B cell (primary cell): ENCODE data around the gene MGST2.

Source experiments
- EZH2 ChIP-seq: IDR thresholded peaks from 2 replicates; pipeline ENCODE4 v1.6.1; 2012; ENCODE audit warnings: borderline replicate concordance, low read depth, mild to moderate bottlenecking, moderate library complexity, low read length; ENCODE audit not compliant: insufficient read depth, poor library complexity, severe bottlenecking
- TF ChIP-seq, protein P1 (sequence below): fragments of 200-600 bp; IDR thresholded peaks from one replicate; pipeline ENCODE4 v1.8.0; 2022; ENCODE audit warnings: antibody characterized with exemption, mild to moderate bottlenecking

- TF ChIP-seq, protein P1, sequence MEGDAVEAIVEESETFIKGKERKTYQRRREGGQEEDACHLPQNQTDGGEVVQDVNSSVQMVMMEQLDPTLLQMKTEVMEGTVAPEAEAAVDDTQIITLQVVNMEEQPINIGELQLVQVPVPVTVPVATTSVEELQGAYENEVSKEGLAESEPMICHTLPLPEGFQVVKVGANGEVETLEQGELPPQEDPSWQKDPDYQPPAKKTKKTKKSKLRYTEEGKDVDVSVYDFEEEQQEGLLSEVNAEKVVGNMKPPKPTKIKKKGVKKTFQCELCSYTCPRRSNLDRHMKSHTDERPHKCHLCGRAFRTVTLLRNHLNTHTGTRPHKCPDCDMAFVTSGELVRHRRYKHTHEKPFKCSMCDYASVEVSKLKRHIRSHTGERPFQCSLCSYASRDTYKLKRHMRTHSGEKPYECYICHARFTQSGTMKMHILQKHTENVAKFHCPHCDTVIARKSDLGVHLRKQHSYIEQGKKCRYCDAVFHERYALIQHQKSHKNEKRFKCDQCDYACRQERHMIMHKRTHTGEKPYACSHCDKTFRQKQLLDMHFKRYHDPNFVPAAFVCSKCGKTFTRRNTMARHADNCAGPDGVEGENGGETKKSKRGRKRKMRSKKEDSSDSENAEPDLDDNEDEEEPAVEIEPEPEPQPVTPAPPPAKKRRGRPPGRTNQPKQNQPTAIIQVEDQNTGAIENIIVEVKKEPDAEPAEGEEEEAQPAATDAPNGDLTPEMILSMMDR: no peak
- no peak for TF ChIP-seq EZH2
Observed at GRCh38 chr4:139631791-139632190, 33.8 kb upstream of the MGST2 start.
